SJCRH30 (cell line): ENCODE data around the gene ZNF254. TPM values are rescaled to one million over a fixed set of nuclear protein-coding genes. Genes with fewer than 3 reads are reported as not detected.
"Not testable (repeated sequence)": the region's sequence is repeated elsewhere in the genome, so short reads cannot be mapped to it uniquely, and the experiment has no call there.

Experiments
- DNase-seq, 2 experiments: peaks; one replicate each; pipeline ENCODE4 v3.0.0-alpha.2; 2015 to 2020
- H3K27ac ChIP-seq: fragments of 250-450 bp; sonication (Bioruptor Pico); 2 replicates; pipeline ENCODE4 v1.5.1; 2020; ENCODE audit warnings: mild to moderate bottlenecking, moderate library complexity
- H3K27me3 ChIP-seq: fragments of 250-450 bp; sonication (Bioruptor Pico); 2 replicates; pipeline ENCODE4 v1.5.1; 2020; ENCODE audit warnings: mild to moderate bottlenecking, moderate library complexity
- H3K36me3 ChIP-seq: fragments of 250-450 bp; sonication (Bioruptor Pico); 2 replicates; pipeline ENCODE4 v1.5.1; 2020; ENCODE audit warnings: mild to moderate bottlenecking, moderate library complexity
- H3K4me1 ChIP-seq: fragments of 250-450 bp; sonication (Bioruptor Pico); 2 replicates; pipeline ENCODE4 v1.5.1; 2020; ENCODE audit warnings: mild to moderate bottlenecking, moderate library complexity
- H3K4me3 ChIP-seq: fragments of 250-450 bp; sonication (Bioruptor Pico); 2 replicates; pipeline ENCODE4 v1.5.1; 2020; ENCODE audit warnings: mild to moderate bottlenecking, moderate library complexity
- H3K9me3 ChIP-seq: fragments of 250-450 bp; sonication (Bioruptor Pico); replicated peaks from 2 replicates; pipeline ENCODE4 v1.5.1; 2020; ENCODE audit warnings: mild to moderate bottlenecking, moderate library complexity
- total RNA-seq: library from RNA; depleted of rRNA; stranded (reverse); fragments of >200 nt; shearing (Covaris generic); gene quantifications from 2 replicates; pipeline ENCODE4 v1.2.3, GENCODE V29; 2014; rRNA removed

Gene ZNF254
- total RNA-seq: 24.2 and 29.4 TPM in 2 replicates

GRCh38 chr19:24086974-24087595, at the start of gene ZNF254:
ZNF254 (plus strand) TSS chr19:24087187; CDS start chr19:24087308, 121 bp downstream.
- peak within 1 kb of the TSS; percentile 96 for H3K27ac ChIP-seq
- peak within 1 kb of the TSS; percentile 83 for H3K4me3 ChIP-seq
- no peaks in the 10 kb centered on the region for H3K27me3 ChIP-seq
- DNase-seq: peak; percentile 97 to 98
- H3K9me3 ChIP-seq: 0 out of 2 replicates have a peak, but pooled peaks cover 5% of the 10 kb centered on the region
- H3K36me3 ChIP-seq: peaks cover 15% of the 10 kb centered on the region
- H3K4me1 ChIP-seq: no peaks in the 10 kb centered on the region

- Histone ChIP-seq H3K27ac (no peak overlapping the region), H3K27me3 (no peaks in the 10 kb centered on the region), H3K9me3 (peaks cover 10% of the 10 kb centered on the region; the same call in 1 of the 2 replicates), H3K36me3 (peaks cover 73% of the 10 kb centered on the region), H3K4me3 (no peak overlapping the region), H3K4me1 (no peaks in the 10 kb centered on the region)
- no peak for DNase-seq
Observed at GRCh38 chr19:24040621-24041020, 46.4 kb upstream of the ZNF254 start.

- not testable (repeated sequence) for H3K27me3 ChIP-seq, H3K4me1 ChIP-seq, H3K27ac ChIP-seq, DNase-seq, H3K4me3 ChIP-seq
- Histone ChIP-seq H3K9me3 (peaks cover 10% of the 10 kb centered on the region; the same call in 1 of the 2 replicates), H3K36me3 (peaks cover 71% of the 10 kb centered on the region)
Observed at GRCh38 chr19:24041326-24041725, 45.7 kb upstream of the ZNF254 start.

DNA sequence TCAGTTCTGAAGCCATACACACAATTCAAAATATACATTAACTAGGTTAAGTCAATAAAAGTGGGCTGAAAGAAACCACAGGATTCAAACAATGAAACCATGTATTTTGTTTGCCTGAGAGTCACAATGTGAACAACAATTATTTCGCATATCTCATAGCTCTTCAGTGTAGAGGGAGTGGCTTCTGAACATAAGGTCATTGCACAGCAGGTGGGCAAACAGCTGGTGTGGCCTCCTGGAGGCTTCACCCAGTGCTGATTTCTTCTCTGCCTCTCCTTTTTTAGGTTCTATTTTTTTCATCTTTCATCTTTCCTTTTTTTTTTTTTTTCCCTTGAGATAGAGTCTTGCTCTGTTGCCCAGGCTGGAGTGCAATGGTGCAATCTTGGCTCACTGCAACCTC, 40.4 kb upstream of the ZNF254 start:
- DNase-seq: peak; percentile 35 to 60
- no peak overlapping the region for H3K4me3 ChIP-seq
- H3K27me3 ChIP-seq: no peaks in the 10 kb centered on the region
- H3K9me3 ChIP-seq: no peaks in the 10 kb centered on the region
- no peaks in the 10 kb centered on the region for H3K4me1 ChIP-seq
- H3K27ac ChIP-seq: no peak overlapping the region
- H3K36me3 ChIP-seq: peaks cover 72% of the 10 kb centered on the region

- H3K9me3 ChIP-seq: no peaks in the 10 kb centered on the region
- H3K27me3 ChIP-seq: no peaks in the 10 kb centered on the region
- H3K36me3 ChIP-seq: peaks cover 79% of the 10 kb centered on the region
- H3K4me3 ChIP-seq: no peak overlapping the region
- H3K4me1 ChIP-seq: no peaks in the 10 kb centered on the region
- no peak overlapping the region for H3K27ac ChIP-seq
- DNase-seq: no peak
Observed at GRCh38 chr19:24048261-24048660, 38.7 kb upstream of the ZNF254 start.

GRCh38 chr19:24049537-24049936, 37.5 kb upstream of the ZNF254 start:
- H3K9me3 ChIP-seq: no peaks in the 10 kb centered on the region
- no peaks in the 10 kb centered on the region for H3K4me1 ChIP-seq
- H3K36me3 ChIP-seq: peaks cover 84% of the 10 kb centered on the region
- DNase-seq: no peak
- no peak overlapping the region for H3K4me3 ChIP-seq
- no peak overlapping the region for H3K27ac ChIP-seq
- H3K27me3 ChIP-seq: no peaks in the 10 kb centered on the region

DNA sequence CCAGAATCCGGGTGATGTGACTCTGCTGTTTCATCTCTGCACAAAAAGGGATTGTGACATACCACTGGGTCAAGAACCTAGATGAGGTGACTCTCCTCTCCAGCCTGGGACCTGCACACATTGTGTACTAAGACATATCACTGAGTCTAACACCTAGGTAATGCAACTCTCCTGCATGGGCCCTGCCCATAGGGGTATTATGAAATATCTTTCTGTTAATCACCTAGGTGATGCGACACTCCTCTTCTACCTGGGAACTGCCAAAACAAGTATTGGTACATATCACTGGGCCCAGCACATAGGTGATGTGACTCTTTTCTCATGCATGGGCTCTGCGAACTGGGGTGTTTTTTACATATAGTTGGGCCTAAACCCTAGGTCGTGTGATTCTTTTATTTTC, 35.5 kb upstream of the ZNF254 start:
- H3K4me3 ChIP-seq: no peak overlapping the region
- no peaks in the 10 kb centered on the region for H3K9me3 ChIP-seq
- no peak overlapping the region for H3K27ac ChIP-seq
- H3K27me3 ChIP-seq: no peaks in the 10 kb centered on the region
- DNase-seq: no peak
- no peaks in the 10 kb centered on the region for H3K4me1 ChIP-seq
- H3K36me3 ChIP-seq: peaks cover 86% of the 10 kb centered on the region

GRCh38 chr19:24052811-24053210, 34.2 kb upstream of the ZNF254 start:
- peaks cover 88% of the 10 kb centered on the region for H3K36me3 ChIP-seq
- no peak for DNase-seq
- no peaks in the 10 kb centered on the region for H3K27me3 ChIP-seq
- H3K4me1 ChIP-seq: peaks cover 3% of the 10 kb centered on the region
- no peak overlapping the region for H3K27ac ChIP-seq
- H3K9me3 ChIP-seq: no peaks in the 10 kb centered on the region
- H3K4me3 ChIP-seq: no peak overlapping the region

- DNase-seq: no peak
- Histone ChIP-seq H3K4me3 (no peak overlapping the region), H3K9me3 (no peaks in the 10 kb centered on the region), H3K36me3 (peaks cover 85% of the 10 kb centered on the region), H3K27me3 (no peaks in the 10 kb centered on the region), H3K27ac (no peak overlapping the region), H3K4me1 (peaks cover 3% of the 10 kb centered on the region)
Observed at GRCh38 chr19:24053601-24054000, 33.4 kb upstream of the ZNF254 start.

DNA sequence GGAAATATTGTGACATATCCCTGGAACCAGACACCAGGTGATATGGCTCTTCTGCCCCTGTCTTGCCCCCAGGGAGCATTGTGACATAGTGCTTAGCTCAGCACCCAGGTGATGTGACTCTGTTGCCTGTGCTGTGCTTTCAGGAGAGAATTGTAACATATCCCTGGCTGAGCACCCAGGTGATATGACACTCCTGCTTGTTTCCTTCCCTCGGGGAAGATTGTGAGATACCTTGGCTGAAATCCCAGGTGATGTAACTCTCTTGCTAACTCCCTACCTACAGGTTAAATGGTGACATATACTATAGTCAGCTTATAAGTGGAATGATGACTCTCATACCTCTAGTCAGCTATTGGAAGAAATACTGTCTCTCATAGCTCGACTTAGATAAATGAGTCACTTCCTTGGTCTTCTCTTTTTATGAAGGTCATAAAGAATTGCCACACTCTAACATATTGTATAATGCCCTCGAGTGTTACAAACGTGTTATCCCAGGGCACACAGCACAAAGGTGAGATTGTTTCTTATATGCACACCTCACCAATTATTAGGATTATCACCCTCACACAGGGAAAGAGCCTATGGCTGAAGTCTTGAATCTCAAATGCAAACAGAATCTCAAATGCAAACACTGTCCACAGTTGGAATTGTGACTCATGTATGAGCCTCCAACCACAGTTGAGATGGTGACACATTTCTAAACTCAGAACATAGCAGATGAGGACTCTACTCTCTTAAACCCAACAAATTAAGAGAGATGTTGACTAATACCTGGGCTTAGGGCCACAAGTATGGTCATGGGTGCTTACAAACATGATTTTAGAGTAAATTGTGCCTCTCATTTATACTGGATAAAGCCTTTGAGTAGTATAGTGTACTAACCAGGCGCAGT, 32.7 kb upstream of the ZNF254 start:
- Histone ChIP-seq H3K4me1 (peaks cover 3% of the 10 kb centered on the region), H3K36me3 (peaks cover 80% of the 10 kb centered on the region), H3K27me3 (no peaks in the 10 kb centered on the region), H3K27ac (no peak overlapping the region), H3K4me3 (no peak overlapping the region), H3K9me3 (no peaks in the 10 kb centered on the region)
- no peak for DNase-seq

GRCh38 chr19:24055548-24055947, 31.4 kb upstream of the ZNF254 start:
- Histone ChIP-seq H3K27ac (no peak overlapping the region), H3K27me3 (no peaks in the 10 kb centered on the region), H3K4me3 (no peak overlapping the region), H3K9me3 (no peaks in the 10 kb centered on the region), H3K36me3 (peaks cover 67% of the 10 kb centered on the region), H3K4me1 (peaks cover 3% of the 10 kb centered on the region)
- no peak for DNase-seq

GRCh38 chr19:24057144-24057543, 29.8 kb upstream of the ZNF254 start:
- H3K4me3 ChIP-seq: no peak overlapping the region
- no peaks in the 10 kb centered on the region for H3K27me3 ChIP-seq
- H3K36me3 ChIP-seq: peaks cover 53% of the 10 kb centered on the region
- H3K27ac ChIP-seq: no peak overlapping the region; the same call in 1 of the 2 replicates
- peaks cover 3% of the 10 kb centered on the region for H3K4me1 ChIP-seq
- peak in 1 of 2 experiments; percentile 35 for DNase-seq
- no peaks in the 10 kb centered on the region for H3K9me3 ChIP-seq

DNA sequence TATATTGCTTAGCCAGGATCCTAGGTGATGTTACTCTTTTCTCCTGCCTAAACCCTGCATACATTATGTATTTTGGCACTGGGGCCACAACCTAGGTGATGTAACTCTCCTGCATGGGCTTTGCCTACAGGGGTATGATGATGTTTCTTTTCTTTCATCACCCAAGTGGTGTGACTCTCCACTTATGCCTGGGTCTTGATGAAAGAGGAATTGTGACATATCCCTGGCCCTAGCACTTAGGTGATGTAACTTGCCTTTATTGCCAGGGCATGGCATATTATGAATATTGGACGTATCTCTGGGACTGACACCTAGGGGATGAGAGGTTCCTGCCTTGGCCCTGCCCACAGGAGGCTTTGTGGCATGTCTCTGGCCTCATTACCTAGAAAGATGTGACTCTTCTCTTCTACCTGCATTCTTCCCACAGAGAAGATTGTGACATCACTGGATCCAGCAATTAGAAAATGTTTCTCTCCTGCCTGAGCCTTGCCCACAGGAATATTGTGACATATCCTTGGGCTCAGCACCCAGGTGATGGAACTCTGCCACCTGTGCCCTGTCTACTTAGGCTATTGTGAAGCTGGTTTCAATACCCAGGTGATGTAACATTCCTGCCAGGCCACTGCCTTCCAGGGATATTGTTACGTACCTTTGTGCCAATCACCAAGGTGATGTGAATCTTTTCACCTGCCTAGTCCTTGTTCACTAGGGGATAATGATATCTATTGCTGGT, 27.3 kb upstream of the ZNF254 start:
- H3K27me3 ChIP-seq: no peaks in the 10 kb centered on the region
- H3K4me3 ChIP-seq: no peak overlapping the region
- peaks cover 28% of the 10 kb centered on the region for H3K36me3 ChIP-seq
- no peaks in the 10 kb centered on the region for H3K9me3 ChIP-seq
- no peak for DNase-seq
- H3K27ac ChIP-seq: no peak overlapping the region
- H3K4me1 ChIP-seq: peaks cover 3% of the 10 kb centered on the region

GRCh38 chr19:24060687-24061356, 26.2 kb upstream of the ZNF254 start:
- no peaks in the 10 kb centered on the region for H3K9me3 ChIP-seq
- H3K4me1 ChIP-seq: peaks cover 3% of the 10 kb centered on the region
- no peaks in the 10 kb centered on the region for H3K27me3 ChIP-seq
- DNase-seq: no peak
- no peak overlapping the region for H3K4me3 ChIP-seq
- no peak overlapping the region for H3K27ac ChIP-seq
- H3K36me3 ChIP-seq: peaks cover 22% of the 10 kb centered on the region
